ENCODE results near the gene INTS14. TPM values are rescaled to one million over a fixed set of nuclear protein-coding genes. Genes with fewer than 3 reads are reported as not detected.

Gene INTS14
- total RNA-seq, 3 donors from 2014 or later (not counting 1 experiment from before 2014, with no cell fraction given): 23.5 to 33.6 (median 26.4) TPM

- no peak overlapping the region for H3K4me3 ChIP-seq (ENCODE audit: low read length)
- 100% methylated on average over 4 of the region's 4 CpGs for WGBS (ENCODE audit: insufficient coverage)
- Mint-ChIP-seq H3K4me1 (peaks cover 0 to 6% of the 10 kb centered on the region in 2 donors), H3K4me3 (no peak overlapping the region), H3K27me3 (ENCODE audit: low read depth in 2 of 2) (no peaks in the 10 kb centered on the region), H3K36me3 (no peaks in the 10 kb centered on the region), H3K9me3 (no peaks in the 10 kb centered on the region), H3K27ac (no peak overlapping the region)
- no peaks in the 10 kb centered on the region for H3K4me1 ChIP-seq (ENCODE audit: control insufficient read depth, insufficient read depth, low read length)
- H3K9me3 ChIP-seq (ENCODE audit: control insufficient read depth, insufficient read depth, low read length): no peaks in the 10 kb centered on the region
- H3K36me3 ChIP-seq (ENCODE audit: control insufficient read depth, insufficient read depth, low read length): peaks cover 4% of the 10 kb centered on the region
- DNase-seq (no peak), ATAC-seq (no peak)
- H3K27ac ChIP-seq (ENCODE audit: low read length): no peak overlapping the region
- no peaks in the 10 kb centered on the region for H3K27me3 ChIP-seq (ENCODE audit: control insufficient read depth, insufficient read depth, low read length)
- intact Hi-C loops (cut with micrococcal nuclease): no loop called here
- TF ChIP-seq CTCF (IDR thresholded peaks at IDR 0.05): no peak
These were observed 35.6 kb upstream of the INTS14 start for GRCh38 chr15:65646486-65646885.

GRCh38 chr15:65645392-65645791, 34.5 kb upstream of the INTS14 start:
- no peaks in the 10 kb centered on the region for H3K27me3 ChIP-seq (ENCODE audit: control insufficient read depth, insufficient read depth, low read length)
- intact Hi-C loops (cut with micrococcal nuclease): no loop called here
- H3K27me3 Mint-ChIP-seq (ENCODE audit: low read depth in 2 of 2): no peaks in the 10 kb centered on the region
- DNase-seq (no peak), ATAC-seq (no peak)
- no peaks in the 10 kb centered on the region for H3K9me3 Mint-ChIP-seq
- WGBS (ENCODE audit: insufficient coverage): 100% methylated on average over 3 of the region's 4 CpGs
- no peak overlapping the region for H3K4me3 Mint-ChIP-seq
- no peak for TF ChIP-seq CTCF (IDR thresholded peaks at IDR 0.05)
- no peak overlapping the region for H3K4me3 ChIP-seq (ENCODE audit: low read length)
- no peak overlapping the region for H3K27ac ChIP-seq (ENCODE audit: low read length)
- no peak overlapping the region for H3K27ac Mint-ChIP-seq
- H3K4me1 Mint-ChIP-seq: peaks cover 0 to 4% of the 10 kb centered on the region in 2 donors
- no peaks in the 10 kb centered on the region for H3K36me3 ChIP-seq (ENCODE audit: control insufficient read depth, insufficient read depth, low read length)
- no peaks in the 10 kb centered on the region for H3K36me3 Mint-ChIP-seq
- H3K4me1 ChIP-seq (ENCODE audit: control insufficient read depth, insufficient read depth, low read length): no peaks in the 10 kb centered on the region
- no peaks in the 10 kb centered on the region for H3K9me3 ChIP-seq (ENCODE audit: control insufficient read depth, insufficient read depth, low read length)

GRCh38 chr15:65644282-65644681, 33.4 kb upstream of the INTS14 start:
- H3K36me3 ChIP-seq (ENCODE audit: control insufficient read depth, insufficient read depth, low read length): no peaks in the 10 kb centered on the region
- no peak for TF ChIP-seq CTCF (IDR thresholded peaks at IDR 0.05)
- intact Hi-C loops (cut with micrococcal nuclease): no loop called here
- H3K9me3 ChIP-seq (ENCODE audit: control insufficient read depth, insufficient read depth, low read length): no peaks in the 10 kb centered on the region
- no peaks in the 10 kb centered on the region for H3K9me3 Mint-ChIP-seq
- no peak overlapping the region for H3K27ac ChIP-seq (ENCODE audit: low read length)
- no peaks in the 10 kb centered on the region for H3K4me1 Mint-ChIP-seq
- H3K4me1 ChIP-seq (ENCODE audit: control insufficient read depth, insufficient read depth, low read length): no peaks in the 10 kb centered on the region
- no peak for DNase-seq
- H3K27me3 ChIP-seq (ENCODE audit: control insufficient read depth, insufficient read depth, low read length): no peaks in the 10 kb centered on the region
- H3K4me3 ChIP-seq (ENCODE audit: low read length): no peak overlapping the region
- H3K36me3 Mint-ChIP-seq: no peaks in the 10 kb centered on the region
- WGBS (ENCODE audit: insufficient coverage): 88% methylated on average over 4 of the region's 4 CpGs
- H3K27me3 Mint-ChIP-seq (ENCODE audit: low read depth in 2 of 2): no peaks in the 10 kb centered on the region
- no peak overlapping the region for H3K4me3 Mint-ChIP-seq
- no peak for ATAC-seq
- H3K27ac Mint-ChIP-seq: peak overlapping the region in 1 of 2 donors; percentile 4

GRCh38 chr15:65642594-65642993, 31.7 kb upstream of the INTS14 start:
- H3K4me1 Mint-ChIP-seq: peaks cover 6 to 11% of the 10 kb centered on the region in 2 donors
- no peak overlapping the region for H3K27ac ChIP-seq (ENCODE audit: low read length)
- no peaks in the 10 kb centered on the region for H3K36me3 Mint-ChIP-seq
- H3K4me1 ChIP-seq (ENCODE audit: control insufficient read depth, insufficient read depth, low read length): no peaks in the 10 kb centered on the region
- H3K27me3 ChIP-seq (ENCODE audit: control insufficient read depth, insufficient read depth, low read length): no peaks in the 10 kb centered on the region
- no peak overlapping the region for H3K4me3 ChIP-seq (ENCODE audit: low read length)
- intact Hi-C loops (cut with micrococcal nuclease): no loop called here
- H3K4me3 Mint-ChIP-seq: no peak overlapping the region
- WGBS (ENCODE audit: insufficient coverage): 97% methylated on average over 6 of the region's 6 CpGs
- H3K36me3 ChIP-seq (ENCODE audit: control insufficient read depth, insufficient read depth, low read length): no peaks in the 10 kb centered on the region
- no peaks in the 10 kb centered on the region for H3K9me3 ChIP-seq (ENCODE audit: control insufficient read depth, insufficient read depth, low read length)
- no peak overlapping the region for H3K27ac Mint-ChIP-seq
- H3K9me3 Mint-ChIP-seq: no peaks in the 10 kb centered on the region
- no peak for TF ChIP-seq CTCF (IDR thresholded peaks at IDR 0.05)
- no peaks in the 10 kb centered on the region for H3K27me3 Mint-ChIP-seq (ENCODE audit: low read depth in 2 of 2)
- DNase-seq (no peak), ATAC-seq (no peak)
